ENCODE data around the gene AUTS2. TPM values are rescaled to one million over a fixed set of nuclear protein-coding genes. Genes with fewer than 3 reads are reported as not detected.

Gene AUTS2
- total and polyA plus RNA-seq, 2 experiments from 2014 or later: 32.0 to 91.0 TPM

GRCh38 chr7:70665997-70666396 is 1067.7 kb downstream of the AUTS2 start:
- no peak overlapping the region for H3K27ac ChIP-seq (ENCODE audit: low read depth)
- H3K4me1 Mint-ChIP-seq: peaks cover 35% of the 10 kb centered on the region

More at GRCh38 chr7:70665997-70666396, 1067.7 kb downstream of the AUTS2 start:
- Histone ChIP-seq H3K4me2 (no peak overlapping the region), H3K4me3 (no peak overlapping the region), H3K9me2 (ENCODE audit: insufficient read depth) (no peaks in the 10 kb centered on the region), H3K27me3 (ENCODE audit: insufficient read depth) (no peaks in the 10 kb centered on the region), H3K36me3 (ENCODE audit: insufficient read depth) (no peaks in the 10 kb centered on the region), H3K4me1 (ENCODE audit: insufficient read depth) (peaks cover 8% of the 10 kb centered on the region; the same call in 1 of the 2 replicates), H4K20me1 (replicated peaks; ENCODE audit: insufficient read depth) (no peaks in the 10 kb centered on the region), H3F3A (replicated peaks; ENCODE audit: low read depth) (no peaks in the 10 kb centered on the region), H3K79me2 (replicated peaks; ENCODE audit: insufficient read depth) (no peaks in the 10 kb centered on the region), H2AFZ (no peak overlapping the region)
- DNase-seq (ENCODE audit: low spot score) (no peak), ATAC-seq (no peak)
- TF ChIP-seq, protein P1, sequence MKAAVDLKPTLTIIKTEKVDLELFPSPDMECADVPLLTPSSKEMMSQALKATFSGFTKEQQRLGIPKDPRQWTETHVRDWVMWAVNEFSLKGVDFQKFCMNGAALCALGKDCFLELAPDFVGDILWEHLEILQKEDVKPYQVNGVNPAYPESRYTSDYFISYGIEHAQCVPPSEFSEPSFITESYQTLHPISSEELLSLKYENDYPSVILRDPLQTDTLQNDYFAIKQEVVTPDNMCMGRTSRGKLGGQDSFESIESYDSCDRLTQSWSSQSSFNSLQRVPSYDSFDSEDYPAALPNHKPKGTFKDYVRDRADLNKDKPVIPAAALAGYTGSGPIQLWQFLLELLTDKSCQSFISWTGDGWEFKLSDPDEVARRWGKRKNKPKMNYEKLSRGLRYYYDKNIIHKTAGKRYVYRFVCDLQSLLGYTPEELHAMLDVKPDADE (IDR thresholded peaks at IDR 0.05): no peak
- TF ChIP-seq, protein P2, sequence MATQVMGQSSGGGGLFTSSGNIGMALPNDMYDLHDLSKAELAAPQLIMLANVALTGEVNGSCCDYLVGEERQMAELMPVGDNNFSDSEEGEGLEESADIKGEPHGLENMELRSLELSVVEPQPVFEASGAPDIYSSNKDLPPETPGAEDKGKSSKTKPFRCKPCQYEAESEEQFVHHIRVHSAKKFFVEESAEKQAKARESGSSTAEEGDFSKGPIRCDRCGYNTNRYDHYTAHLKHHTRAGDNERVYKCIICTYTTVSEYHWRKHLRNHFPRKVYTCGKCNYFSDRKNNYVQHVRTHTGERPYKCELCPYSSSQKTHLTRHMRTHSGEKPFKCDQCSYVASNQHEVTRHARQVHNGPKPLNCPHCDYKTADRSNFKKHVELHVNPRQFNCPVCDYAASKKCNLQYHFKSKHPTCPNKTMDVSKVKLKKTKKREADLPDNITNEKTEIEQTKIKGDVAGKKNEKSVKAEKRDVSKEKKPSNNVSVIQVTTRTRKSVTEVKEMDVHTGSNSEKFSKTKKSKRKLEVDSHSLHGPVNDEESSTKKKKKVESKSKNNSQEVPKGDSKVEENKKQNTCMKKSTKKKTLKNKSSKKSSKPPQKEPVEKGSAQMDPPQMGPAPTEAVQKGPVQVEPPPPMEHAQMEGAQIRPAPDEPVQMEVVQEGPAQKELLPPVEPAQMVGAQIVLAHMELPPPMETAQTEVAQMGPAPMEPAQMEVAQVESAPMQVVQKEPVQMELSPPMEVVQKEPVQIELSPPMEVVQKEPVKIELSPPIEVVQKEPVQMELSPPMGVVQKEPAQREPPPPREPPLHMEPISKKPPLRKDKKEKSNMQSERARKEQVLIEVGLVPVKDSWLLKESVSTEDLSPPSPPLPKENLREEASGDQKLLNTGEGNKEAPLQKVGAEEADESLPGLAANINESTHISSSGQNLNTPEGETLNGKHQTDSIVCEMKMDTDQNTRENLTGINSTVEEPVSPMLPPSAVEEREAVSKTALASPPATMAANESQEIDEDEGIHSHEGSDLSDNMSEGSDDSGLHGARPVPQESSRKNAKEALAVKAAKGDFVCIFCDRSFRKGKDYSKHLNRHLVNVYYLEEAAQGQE (IDR thresholded peaks at IDR 0.05; ENCODE audit: unreplicated experiment): no peak
- TF ChIP-seq NANOG (IDR thresholded peaks at IDR 0.05; ENCODE audit: borderline replicate concordance): no peak
- TF ChIP-seq JUNB (IDR thresholded peaks at IDR 0.05; ENCODE audit: unreplicated experiment): no peak
- no peak for TF ChIP-seq POLR2AphosphoS5 (IDR thresholded peaks at IDR 0.05; ENCODE audit: low read depth)
- no peak for TF ChIP-seq STAT1 (IDR thresholded peaks at IDR 0.05; ENCODE audit: unreplicated experiment)
- TF ChIP-seq CTCF (conservative IDR thresholded peaks at IDR 0.05; ENCODE audit: low read depth in 2 of 2): no peak
- TF ChIP-seq, protein P3, sequence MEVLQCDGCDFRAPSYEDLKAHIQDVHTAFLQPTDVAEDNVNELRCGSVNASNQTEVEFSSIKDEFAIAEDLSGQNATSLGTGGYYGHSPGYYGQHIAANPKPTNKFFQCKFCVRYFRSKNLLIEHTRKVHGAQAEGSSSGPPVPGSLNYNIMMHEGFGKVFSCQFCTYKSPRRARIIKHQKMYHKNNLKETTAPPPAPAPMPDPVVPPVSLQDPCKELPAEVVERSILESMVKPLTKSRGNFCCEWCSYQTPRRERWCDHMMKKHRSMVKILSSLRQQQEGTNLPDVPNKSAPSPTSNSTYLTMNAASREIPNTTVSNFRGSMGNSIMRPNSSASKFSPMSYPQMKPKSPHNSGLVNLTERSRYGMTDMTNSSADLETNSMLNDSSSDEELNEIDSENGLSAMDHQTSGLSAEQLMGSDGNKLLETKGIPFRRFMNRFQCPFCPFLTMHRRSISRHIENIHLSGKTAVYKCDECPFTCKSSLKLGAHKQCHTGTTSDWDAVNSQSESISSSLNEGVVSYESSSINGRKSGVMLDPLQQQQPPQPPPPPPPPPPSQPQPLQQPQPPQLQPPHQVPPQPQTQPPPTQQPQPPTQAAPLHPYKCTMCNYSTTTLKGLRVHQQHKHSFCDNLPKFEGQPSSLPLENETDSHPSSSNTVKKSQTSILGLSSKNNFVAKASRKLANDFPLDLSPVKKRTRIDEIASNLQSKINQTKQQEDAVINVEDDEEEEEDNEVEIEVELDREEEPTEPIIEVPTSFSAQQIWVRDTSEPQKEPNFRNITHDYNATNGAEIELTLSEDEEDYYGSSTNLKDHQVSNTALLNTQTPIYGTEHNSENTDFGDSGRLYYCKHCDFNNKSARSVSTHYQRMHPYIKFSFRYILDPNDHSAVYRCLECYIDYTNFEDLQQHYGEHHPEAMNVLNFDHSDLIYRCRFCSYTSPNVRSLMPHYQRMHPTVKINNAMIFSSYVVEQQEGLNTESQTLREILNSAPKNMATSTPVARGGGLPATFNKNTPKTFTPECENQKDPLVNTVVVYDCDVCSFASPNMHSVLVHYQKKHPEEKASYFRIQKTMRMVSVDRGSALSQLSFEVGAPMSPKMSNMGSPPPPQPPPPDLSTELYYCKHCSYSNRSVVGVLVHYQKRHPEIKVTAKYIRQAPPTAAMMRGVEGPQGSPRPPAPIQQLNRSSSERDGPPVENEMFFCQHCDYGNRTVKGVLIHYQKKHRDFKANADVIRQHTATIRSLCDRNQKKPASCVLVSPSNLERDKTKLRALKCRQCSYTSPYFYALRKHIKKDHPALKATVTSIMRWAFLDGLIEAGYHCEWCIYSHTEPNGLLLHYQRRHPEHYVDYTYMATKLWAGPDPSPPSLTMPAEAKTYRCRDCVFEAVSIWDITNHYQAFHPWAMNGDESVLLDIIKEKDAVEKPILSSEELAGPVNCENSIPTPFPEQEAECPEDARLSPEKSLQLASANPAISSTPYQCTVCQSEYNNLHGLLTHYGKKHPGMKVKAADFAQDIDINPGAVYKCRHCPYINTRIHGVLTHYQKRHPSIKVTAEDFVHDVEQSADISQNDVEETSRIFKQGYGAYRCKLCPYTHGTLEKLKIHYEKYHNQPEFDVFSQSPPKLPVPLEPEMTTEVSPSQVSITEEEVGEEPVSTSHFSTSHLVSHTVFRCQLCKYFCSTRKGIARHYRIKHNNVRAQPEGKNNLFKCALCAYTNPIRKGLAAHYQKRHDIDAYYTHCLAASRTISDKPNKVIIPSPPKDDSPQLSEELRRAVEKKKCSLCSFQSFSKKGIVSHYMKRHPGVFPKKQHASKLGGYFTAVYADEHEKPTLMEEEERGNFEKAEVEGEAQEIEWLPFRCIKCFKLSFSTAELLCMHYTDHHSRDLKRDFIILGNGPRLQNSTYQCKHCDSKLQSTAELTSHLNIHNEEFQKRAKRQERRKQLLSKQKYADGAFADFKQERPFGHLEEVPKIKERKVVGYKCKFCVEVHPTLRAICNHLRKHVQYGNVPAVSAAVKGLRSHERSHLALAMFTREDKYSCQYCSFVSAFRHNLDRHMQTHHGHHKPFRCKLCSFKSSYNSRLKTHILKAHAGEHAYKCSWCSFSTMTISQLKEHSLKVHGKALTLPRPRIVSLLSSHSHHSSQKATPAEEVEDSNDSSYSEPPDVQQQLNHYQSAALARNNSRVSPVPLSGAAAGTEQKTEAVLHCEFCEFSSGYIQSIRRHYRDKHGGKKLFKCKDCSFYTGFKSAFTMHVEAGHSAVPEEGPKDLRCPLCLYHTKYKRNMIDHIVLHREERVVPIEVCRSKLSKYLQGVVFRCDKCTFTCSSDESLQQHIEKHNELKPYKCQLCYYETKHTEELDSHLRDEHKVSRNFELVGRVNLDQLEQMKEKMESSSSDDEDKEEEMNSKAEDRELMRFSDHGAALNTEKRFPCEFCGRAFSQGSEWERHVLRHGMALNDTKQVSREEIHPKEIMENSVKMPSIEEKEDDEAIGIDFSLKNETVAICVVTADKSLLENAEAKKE (CRISPR knock-in tag; IDR thresholded peaks at IDR 0.05): no peak
- no peak for TF ChIP-seq ZNF114 (CRISPR knock-in tag; IDR thresholded peaks at IDR 0.05)
- no peak for TF ChIP-seq CREB1 (CRISPR knock-in tag; IDR thresholded peaks at IDR 0.05; ENCODE audit: low read depth)
- TF ChIP-seq ZNF331 (CRISPR knock-in tag; IDR thresholded peaks at IDR 0.05; ENCODE audit: low read depth): no peak
- no peak for TF ChIP-seq EZH2 (IDR thresholded peaks at IDR 0.05; ENCODE audit: low read depth, unreplicated experiment)
- no peak for TF ChIP-seq EZH2phosphoT487 (IDR thresholded peaks at IDR 0.05; ENCODE audit: unreplicated experiment)
- Mint-ChIP-seq H3K9me3 (no peaks in the 10 kb centered on the region), H3K27ac (no peak overlapping the region), H3K27me3 (ENCODE audit: insufficient read depth, low read depth, poor library complexity) (peaks cover 5% of the 10 kb centered on the region), H3K36me3 (ENCODE audit: low read depth) (no peaks in the 10 kb centered on the region), H3K4me3 (no peak overlapping the region)

Data from GM23338 (cell line).